Activated CD4-positive, alpha-beta T cell treated with anti-CD3 and anti-CD28 coated beads, Interleukin-2, amount 10 ng/mL, durations not matched to agents 7 days and 5 days (primary cell): ENCODE results near the gene PACS2. TPM values are rescaled to one million over a fixed set of nuclear protein-coding genes. Genes with fewer than 3 reads are reported as not detected.

Source experiments
- CTCF ChIA-PET: fragments of 350-600 bp; sonication (Branson Sonifier 250); formaldehyde crosslinking; loops from one replicate; lab custom pipeline; 2021; ENCODE audit warnings: antibody characterized with exemption; lab: Charles Lee
- POLR2A ChIA-PET: fragments of 350-600 bp; sonication (Branson Sonifier 250); formaldehyde crosslinking; loops from one replicate; lab custom pipeline; 2021; ENCODE audit warnings: antibody characterized with exemption; lab: Charles Lee
- DNase-seq: peaks from one replicate; pipeline ENCODE4 v3.0.0-alpha.2; 2020
- H3K27ac Mint-ChIP-seq: one replicate; pipeline ENCODE4 v1.8.0; 2021; ENCODE audit warnings: mild to moderate bottlenecking, moderate library complexity, mixed read lengths
- H3K27me3 Mint-ChIP-seq: one replicate; pipeline ENCODE4 v1.8.0; 2021; ENCODE audit warnings: mixed read lengths
- H3K36me3 Mint-ChIP-seq: one replicate; pipeline ENCODE4 v1.8.0; 2021; ENCODE audit warnings: low read depth, mixed read lengths
- H3K4me1 Mint-ChIP-seq: one replicate; pipeline ENCODE4 v1.8.0; 2021; ENCODE audit warnings: mixed read lengths
- H3K4me3 Mint-ChIP-seq: one replicate; pipeline ENCODE4 v1.8.0; 2021; ENCODE audit warnings: mild to moderate bottlenecking, moderate library complexity, mixed read lengths
- H3K9me3 Mint-ChIP-seq: one replicate; pipeline ENCODE4 v1.8.0; 2021; ENCODE audit warnings: mixed read lengths
- total RNA-seq, 2 experiments: library from RNA; stranded (reverse); gene quantifications; one replicate each; pipeline ENCODE4 v1.2.3, GENCODE V29; 2021

The PACS2 gene
- total RNA-seq, 2 experiments from 2014 or later = 43.3 to 46.8 TPM

GRCh38 chr14:105394714-105395537, 80.4 kb downstream of the PACS2 start:
- no peaks in the 10 kb centered on the region for H3K27me3 Mint-ChIP-seq
- no peaks in the 10 kb centered on the region for H3K9me3 Mint-ChIP-seq
- H3K4me3 Mint-ChIP-seq = no peak overlapping the region
- DNase-seq = no peak
- peaks cover 30% of the 10 kb centered on the region for H3K4me1 Mint-ChIP-seq
- ChIA-PET POLR2A (no interaction called here), CTCF (interaction anchor here (0.9 kb wide), 1 partner anchor 86 kb away, joined by 3 read pairs; no protein-coding TSS in a partner anchor)
- peaks cover 8% of the 10 kb centered on the region for H3K36me3 Mint-ChIP-seq
- H3K27ac Mint-ChIP-seq = no peak overlapping the region

- Mint-ChIP-seq H3K4me3 (no peak overlapping the region), H3K4me1 (peaks cover 28% of the 10 kb centered on the region), H3K36me3 (peaks cover 14% of the 10 kb centered on the region), H3K9me3 (peaks cover 4% of the 10 kb centered on the region), H3K27ac (no peak overlapping the region), H3K27me3 (no peaks in the 10 kb centered on the region)
- POLR2A ChIA-PET = no interaction called here
- DNase-seq = no peak
- CTCF ChIA-PET = interaction anchor here (0.9 to 1.8 kb wide), 2 partner anchors 85 to 94 kb away, joined by 3 to 10 read pairs; no protein-coding TSS in a partner anchor
These were observed 80.9 kb downstream of the PACS2 start for GRCh38 chr14:105395538-105395854.

- peaks cover 11% of the 10 kb centered on the region for H3K9me3 Mint-ChIP-seq
- H3K27me3 Mint-ChIP-seq = no peaks in the 10 kb centered on the region
- peak overlapping the region; percentile 61 for H3K4me3 Mint-ChIP-seq
- H3K27ac Mint-ChIP-seq = peak overlapping the region; percentile 88
- H3K36me3 Mint-ChIP-seq = peaks cover 26% of the 10 kb centered on the region
- ChIA-PET CTCF (interaction anchor here (1.0 to 1.8 kb wide), 5 partner anchors 11 to 93 kb away, joined by 3 to 10 read pairs (median 5); no protein-coding TSS in a partner anchor), POLR2A (no interaction called here)
- DNase-seq = no peak
- peaks cover 25% of the 10 kb centered on the region for H3K4me1 Mint-ChIP-seq
These were observed 82.9 kb downstream of the PACS2 start for GRCh38 chr14:105397350-105397931.

- H3K36me3 Mint-ChIP-seq = peaks cover 28% of the 10 kb centered on the region
- ChIA-PET CTCF (interaction anchor here (0.8 to 1.4 kb wide), 5 partner anchors 9 to 83 kb away, joined by 3 to 7 read pairs (median 3); no protein-coding TSS in a partner anchor), POLR2A (interaction anchor here (1.5 kb wide), 1 partner anchor 11 kb away, joined by 4 read pairs; no protein-coding TSS in a partner anchor)
- H3K4me1 Mint-ChIP-seq = peaks cover 27% of the 10 kb centered on the region
- H3K27me3 Mint-ChIP-seq = no peaks in the 10 kb centered on the region
- peak; percentile 88 for DNase-seq
- H3K27ac Mint-ChIP-seq = peak within 1 kb of the TSS; percentile 92
- H3K4me3 Mint-ChIP-seq = peak within 1 kb of the TSS; percentile 89
- H3K9me3 Mint-ChIP-seq = peaks cover 14% of the 10 kb centered on the region
These were observed 83.6 kb downstream of the PACS2 start, which contains the start of gene TEX22 for GRCh38 chr14:105398044-105398725. TSS of gene TEX22 (plus strand) at chr14:105398538. CDS start at chr14:105399341, 803 bp downstream.

- H3K27ac Mint-ChIP-seq = peak overlapping the region; percentile 92
- H3K36me3 Mint-ChIP-seq = peaks cover 28% of the 10 kb centered on the region
- H3K4me3 Mint-ChIP-seq = peak overlapping the region; percentile 89
- DNase-seq = peak; percentile 50
- no peaks in the 10 kb centered on the region for H3K27me3 Mint-ChIP-seq
- ChIA-PET POLR2A (interaction anchor here (0.5 to 1.5 kb wide), 2 partner anchors 10 to 807 kb away, joined by 4 read pairs; no protein-coding TSS in a partner anchor), CTCF (interaction anchor here (0.7 to 1.4 kb wide), 6 partner anchors 8 to 82 kb away, joined by 3 to 5 read pairs (median 3); no protein-coding TSS in a partner anchor)
- peaks cover 29% of the 10 kb centered on the region for H3K4me1 Mint-ChIP-seq
- H3K9me3 Mint-ChIP-seq = peaks cover 14% of the 10 kb centered on the region
These were observed 84.3 kb downstream of the PACS2 start for GRCh38 chr14:105398726-105399465.

GRCh38 chr14:105399466-105399775, 84.9 kb downstream of the PACS2 start:
- Mint-ChIP-seq H3K4me1 (peaks cover 35% of the 10 kb centered on the region), H3K27me3 (no peaks in the 10 kb centered on the region), H3K27ac (peak overlapping the region; percentile 92), H3K4me3 (peak overlapping the region; percentile 89), H3K36me3 (peaks cover 28% of the 10 kb centered on the region), H3K9me3 (peaks cover 14% of the 10 kb centered on the region)
- CTCF ChIA-PET = interaction anchor here (0.7 to 1.4 kb wide), 5 partner anchors 7 to 81 kb away, joined by 3 to 5 read pairs (median 3); no protein-coding TSS in a partner anchor
- DNase-seq = no peak
- POLR2A ChIA-PET = interaction anchor here (0.5 to 1.5 kb wide), 2 partner anchors 10 to 807 kb away, joined by 4 read pairs; no protein-coding TSS in a partner anchor

GRCh38 chr14:105400016-105400415, 85.5 kb downstream of the PACS2 start:
- H3K27ac Mint-ChIP-seq = peak overlapping the region; percentile 46
- H3K27me3 Mint-ChIP-seq = no peaks in the 10 kb centered on the region
- H3K36me3 Mint-ChIP-seq = peaks cover 28% of the 10 kb centered on the region
- peak overlapping the region; percentile 89 for H3K4me3 Mint-ChIP-seq
- POLR2A ChIA-PET = no interaction called here
- no peak for DNase-seq
- CTCF ChIA-PET = interaction anchor here (0.7 to 1.4 kb wide), 4 partner anchors 8 to 29 kb away, joined by 3 to 4 read pairs (median 4); no protein-coding TSS in a partner anchor
- H3K4me1 Mint-ChIP-seq = peaks cover 40% of the 10 kb centered on the region
- peaks cover 14% of the 10 kb centered on the region for H3K9me3 Mint-ChIP-seq

- peaks cover 14% of the 10 kb centered on the region for H3K9me3 Mint-ChIP-seq
- ChIA-PET CTCF (interaction anchor here (0.6 to 2.2 kb wide), 2 partner anchors 9 to 599 kb away, joined by 4 to 9 read pairs; no protein-coding TSS in a partner anchor), POLR2A (no interaction called here)
- H3K36me3 Mint-ChIP-seq = peaks cover 28% of the 10 kb centered on the region
- H3K4me1 Mint-ChIP-seq = peaks cover 43% of the 10 kb centered on the region
- no peak overlapping the region for H3K27ac Mint-ChIP-seq
- no peak overlapping the region for H3K4me3 Mint-ChIP-seq
- no peak for DNase-seq
- no peaks in the 10 kb centered on the region for H3K27me3 Mint-ChIP-seq
These were observed 87.2 kb downstream of the PACS2 start for GRCh38 chr14:105401699-105402098.

GRCh38 chr14:105408592-105408991, 94.0 kb downstream of the PACS2 start:
- no peak overlapping the region for H3K27ac Mint-ChIP-seq
- H3K27me3 Mint-ChIP-seq = peaks cover 33% of the 10 kb centered on the region
- no peak for DNase-seq
- H3K4me3 Mint-ChIP-seq = no peak overlapping the region
- H3K4me1 Mint-ChIP-seq = peaks cover 27% of the 10 kb centered on the region
- H3K36me3 Mint-ChIP-seq = no peaks in the 10 kb centered on the region
- POLR2A ChIA-PET = interaction anchor here (0.8 kb wide), 1 partner anchor 10 kb away, joined by 4 read pairs; the partner anchor contains the start of gene TEX22
- H3K9me3 Mint-ChIP-seq = no peaks in the 10 kb centered on the region
- CTCF ChIA-PET = interaction anchor here (0.7 to 0.8 kb wide), 2 partner anchors 9 to 12 kb away, joined by 3 to 4 read pairs; no protein-coding TSS in a partner anchor

- POLR2A ChIA-PET = interaction anchor here (0.8 kb wide), 1 partner anchor 10 kb away, joined by 4 read pairs; the partner anchor contains the start of gene TEX22
These were observed 94.8 kb downstream of the PACS2 start for GRCh38 chr14:105409364-105409763.

GRCh38 chr14:105410642-105411016, 96.1 kb downstream of the PACS2 start:
- POLR2A ChIA-PET = no interaction called here
- CTCF ChIA-PET = interaction anchor here (0.8 to 1.8 kb wide), 4 partner anchors 8 to 109 kb away, joined by 3 to 9 read pairs (median 6); no protein-coding TSS in a partner anchor
- Mint-ChIP-seq H3K36me3 (no peaks in the 10 kb centered on the region), H3K27ac (no peak overlapping the region), H3K9me3 (no peaks in the 10 kb centered on the region), H3K27me3 (peaks cover 33% of the 10 kb centered on the region), H3K4me1 (peaks cover 17% of the 10 kb centered on the region), H3K4me3 (no peak overlapping the region)
- no peak for DNase-seq

More at GRCh38 chr14:105409364-105409763, 94.8 kb downstream of the PACS2 start:
- H3K9me3 Mint-ChIP-seq = no peaks in the 10 kb centered on the region
- no peak overlapping the region for H3K4me3 Mint-ChIP-seq
- peaks cover 33% of the 10 kb centered on the region for H3K27me3 Mint-ChIP-seq
- H3K36me3 Mint-ChIP-seq = no peaks in the 10 kb centered on the region
- no peak for DNase-seq
- H3K4me1 Mint-ChIP-seq = peaks cover 23% of the 10 kb centered on the region
- CTCF ChIA-PET = interaction anchor here (0.8 kb wide), 1 partner anchor 12 kb away, joined by 4 read pairs; no protein-coding TSS in a partner anchor
- no peak overlapping the region for H3K27ac Mint-ChIP-seq
